NCI-H774 (cell line): ENCODE data around the gene CAST.
A peak's percentile ranks its signal among the peaks of the same experiment; 100 is the strongest.

ENCODE experiments used
- DNase-seq: peaks from one replicate; lab custom pipeline; 2025; lab: John Stamatoyannopoulos, UW

Gene CAST

DNA sequence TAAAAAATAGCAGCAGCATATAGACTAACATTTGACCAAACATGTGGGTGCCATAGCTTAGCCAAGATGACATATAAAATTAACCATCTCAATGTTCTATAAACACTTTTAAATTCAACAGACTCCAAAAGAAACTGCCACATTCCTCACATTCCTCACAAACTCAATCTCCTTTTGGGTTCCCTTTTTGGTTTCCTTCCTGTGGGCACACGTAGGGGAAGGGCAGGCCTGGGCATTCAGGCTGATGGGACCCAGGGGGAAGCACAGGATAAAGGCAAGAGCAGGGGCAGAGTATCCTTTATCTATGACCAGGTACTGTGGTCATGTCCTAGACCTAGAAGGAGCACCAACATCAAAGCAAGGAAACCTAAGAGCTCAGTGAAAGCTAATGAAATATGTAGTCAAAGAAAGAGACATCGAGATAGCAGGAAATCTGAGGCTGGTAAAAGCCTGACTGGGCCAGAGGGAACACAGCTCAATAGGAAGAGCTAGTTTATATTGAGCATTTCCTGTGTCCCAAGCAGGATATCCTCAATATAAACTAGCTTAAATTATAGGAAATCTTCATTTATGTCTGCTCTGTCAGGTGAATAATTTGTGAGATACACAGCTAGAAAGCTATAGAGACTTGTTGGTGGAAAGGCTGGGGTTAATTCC is 159.2 kb downstream of the CAST start:
- DNase-seq: no peak

GRCh38 chr5:96822686-96823459 is 160.7 kb downstream of the CAST start:
- DNase-seq: no peak

GRCh38 chr5:96823900-96824380 is 161.8 kb downstream of the CAST start:
- peak; percentile 3 for DNase-seq
